HG02763 (cell line): ENCODE data around the gene XRCC1.
"Not testable (repeated sequence)": the region's sequence is repeated elsewhere in the genome, so short reads cannot be mapped to it uniquely, and the experiment has no call there.

Source experiments
- ATAC-seq: cut with Tn5 transposase; IDR thresholded peaks from one replicate; pipeline ENCODE4 v1.9.1; 2021; ENCODE audit warnings: mild to moderate bottlenecking, moderate library complexity; ENCODE audit not compliant: unreplicated experiment

XRCC1 gene

GRCh38 chr19:43524922-43525835 is 50.1 kb downstream of the XRCC1 start:
- no peak for ATAC-seq

DNA sequence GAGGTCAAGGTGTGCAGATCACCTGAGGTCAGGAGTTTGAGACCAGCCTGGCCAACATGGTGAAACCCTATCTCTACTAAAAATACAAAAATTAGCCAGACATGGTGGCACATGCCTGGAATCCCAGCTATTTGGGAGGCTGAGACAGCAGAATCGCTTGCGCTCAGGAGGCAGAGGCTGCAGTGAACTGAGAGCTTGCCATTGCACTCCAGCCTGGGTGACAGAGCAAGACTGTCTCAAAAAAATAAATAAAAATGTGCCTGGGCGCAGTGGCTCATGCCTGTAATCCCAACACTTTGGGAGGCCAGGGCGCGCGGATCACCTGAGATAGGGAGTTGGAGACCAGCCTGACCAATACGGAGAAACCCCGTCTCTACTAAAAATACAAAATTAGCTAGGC is 51.6 kb downstream of the XRCC1 start:
- ATAC-seq = not testable (repeated sequence)

DNA sequence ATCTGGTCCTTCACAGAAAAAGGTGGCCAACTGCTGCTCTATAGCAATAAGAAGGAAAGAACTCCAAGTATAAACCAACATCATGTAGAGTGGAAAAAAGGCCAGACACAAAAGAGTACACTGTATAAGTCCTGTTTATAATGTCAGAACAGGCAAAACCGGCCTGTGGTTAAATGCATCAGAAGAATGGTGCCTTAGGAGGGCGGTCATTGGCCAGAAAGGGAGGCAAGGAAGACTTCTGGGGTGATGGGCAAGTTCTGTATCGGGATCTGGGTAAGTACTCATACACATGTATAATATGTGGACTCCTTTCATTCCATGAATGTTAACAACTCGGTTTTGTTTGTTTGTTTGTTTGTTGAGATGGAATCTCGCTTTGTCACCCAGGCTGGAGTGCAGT is 52.4 kb downstream of the XRCC1 start:
- no peak for ATAC-seq

DNA sequence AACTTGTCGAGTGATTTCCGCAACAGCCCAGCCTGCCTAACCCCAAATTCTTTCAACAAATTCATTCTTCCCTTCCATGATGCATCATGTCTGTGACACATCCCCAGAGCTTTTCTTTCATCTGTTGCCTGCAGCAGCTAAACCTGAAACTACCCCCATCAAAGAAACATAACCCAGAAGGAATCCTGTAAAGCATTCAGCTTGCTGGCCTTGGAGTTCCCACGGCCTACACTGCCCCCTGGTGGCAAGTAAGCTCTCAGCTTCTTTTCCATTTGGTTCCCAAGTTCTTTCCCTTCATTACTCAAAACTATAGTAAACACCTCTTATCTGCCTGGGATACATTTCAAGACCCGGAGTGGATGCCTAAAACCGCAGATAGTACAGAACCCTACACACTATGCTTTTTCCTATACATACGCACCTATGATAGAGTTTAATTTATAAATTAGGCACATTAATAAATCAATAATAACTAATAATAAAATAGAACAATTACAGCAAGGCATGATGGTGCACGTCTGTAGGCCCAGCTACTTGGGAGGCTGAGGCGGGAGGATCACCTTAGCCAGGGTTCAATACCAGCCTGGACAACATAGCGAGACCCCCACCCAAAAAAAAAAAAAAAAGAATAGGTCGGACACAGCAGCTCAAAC is 55.8 kb downstream of the XRCC1 start:
- no peak for ATAC-seq

GRCh38 chr19:43518051-43518450 is 57.3 kb downstream of the XRCC1 start:
- no peak for ATAC-seq

DNA sequence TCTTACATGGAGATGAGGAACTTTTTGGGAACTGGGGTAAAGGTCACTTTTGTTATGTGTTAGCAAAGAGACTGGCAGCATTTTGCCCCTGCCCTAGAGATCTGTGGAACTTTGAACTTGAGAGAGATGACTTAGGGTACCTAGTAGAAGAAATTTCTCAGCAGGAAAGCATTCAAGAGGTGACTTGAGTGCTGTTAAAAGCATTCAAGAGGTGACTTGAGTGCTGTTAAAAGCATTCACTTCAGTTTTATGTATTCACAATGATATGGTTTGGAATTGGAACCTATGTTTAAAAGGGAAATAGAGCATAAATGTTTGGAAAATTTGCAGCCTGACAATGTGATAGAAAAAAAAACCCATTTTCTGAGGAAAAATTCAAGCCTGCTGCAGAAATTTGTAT is 62.9 kb downstream of the XRCC1 start:
- ATAC-seq = not testable (repeated sequence)

DNA sequence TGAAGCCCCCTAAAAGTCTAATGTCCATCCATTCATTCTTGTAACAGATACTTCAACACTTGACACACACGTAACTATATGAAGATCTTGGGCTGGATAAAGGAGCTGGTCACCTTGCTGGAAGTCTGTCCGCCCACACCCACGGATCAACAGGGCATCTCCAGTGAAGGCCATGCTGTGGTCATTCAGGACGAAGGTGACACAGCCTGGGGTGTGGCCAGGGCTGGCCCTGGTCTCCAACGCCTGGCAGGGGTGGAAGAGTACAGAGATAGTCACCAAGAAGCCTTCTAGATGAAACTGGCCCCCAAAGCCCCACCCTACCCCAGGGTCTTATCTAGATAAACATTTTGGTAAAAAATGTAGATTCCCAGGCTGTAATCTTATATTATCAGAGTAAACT is 64.0 kb downstream of the XRCC1 start:
- ATAC-seq = no peak

GRCh38 chr19:43510713-43511112 is 64.6 kb downstream of the XRCC1 start:
- no peak for ATAC-seq

DNA sequence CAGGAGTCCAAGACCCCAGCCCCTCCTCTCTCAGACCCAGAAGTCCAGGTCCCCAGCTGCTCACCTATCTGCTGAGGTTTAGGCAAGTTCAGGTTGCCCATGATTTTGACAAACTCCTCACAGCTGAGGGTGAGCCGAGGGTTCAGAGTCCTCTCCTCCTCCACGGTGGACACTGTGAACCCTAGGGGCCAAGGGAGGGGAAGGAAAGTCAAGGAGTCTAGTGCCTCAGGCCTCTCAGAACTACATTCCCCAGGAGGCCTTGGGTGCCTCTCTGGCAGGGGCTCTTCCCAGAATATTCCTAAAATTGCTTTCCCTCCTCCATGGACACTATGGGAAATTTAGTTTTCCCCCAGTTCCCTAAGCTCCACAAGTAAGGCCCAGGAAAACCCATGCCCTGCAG is 67.4 kb downstream of the XRCC1 start:
- ATAC-seq = no peak

DNA sequence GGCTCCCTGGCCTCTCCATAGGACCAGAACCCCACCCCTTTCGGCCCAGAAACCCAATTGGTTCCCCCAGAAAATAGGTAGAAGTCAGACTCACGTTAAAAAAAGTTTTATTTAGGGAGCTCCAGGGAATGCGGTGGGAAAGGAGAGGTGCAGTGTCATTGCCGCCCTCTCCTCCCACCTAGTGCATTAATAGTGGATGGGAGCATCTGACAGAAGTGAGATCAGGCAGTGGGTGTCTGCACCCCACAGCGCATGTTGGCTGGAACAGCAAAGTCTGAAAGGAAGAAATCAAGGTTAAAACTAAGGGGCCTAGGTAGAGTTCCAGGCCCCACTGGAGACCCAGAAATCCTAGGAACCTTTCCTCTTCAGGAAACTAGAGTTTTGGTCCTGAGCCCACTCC is 68.7 kb downstream of the XRCC1 start:
- ATAC-seq = no peak

DNA sequence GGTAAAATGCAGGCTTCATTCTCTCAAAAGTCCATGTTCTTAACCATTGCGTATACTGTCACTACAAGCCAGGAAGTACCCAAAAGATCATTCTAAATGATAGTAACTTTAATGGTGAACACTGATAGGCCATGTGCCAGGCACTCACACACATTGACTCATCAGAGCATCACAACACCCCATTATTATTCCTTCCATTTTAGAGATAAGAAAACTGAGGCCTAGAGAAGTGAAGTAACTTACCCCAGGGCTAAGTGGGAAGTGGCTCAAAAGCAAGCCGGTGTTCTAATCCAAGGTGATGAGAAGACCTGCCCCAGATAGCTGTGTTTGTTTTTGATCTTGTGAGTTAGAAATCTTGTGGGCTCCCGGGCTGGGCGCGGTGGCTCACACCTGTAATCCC is 69.4 kb downstream of the XRCC1 start:
- no peak for ATAC-seq

DNA sequence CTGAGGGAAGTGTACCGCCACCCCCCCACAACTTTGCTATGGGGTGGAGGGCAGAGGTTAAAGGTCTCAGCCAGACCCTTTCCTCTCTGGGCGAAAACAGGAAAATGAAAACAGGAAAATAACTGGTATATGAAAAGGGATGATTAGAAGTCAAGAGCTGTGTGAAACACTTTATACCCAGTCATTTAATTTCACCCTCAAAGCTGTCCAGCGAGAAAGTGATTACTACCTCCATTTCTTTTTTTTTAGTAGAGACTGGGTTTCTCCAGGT is 70.2 kb downstream of the XRCC1 start:
- ATAC-seq = no peak

DNA sequence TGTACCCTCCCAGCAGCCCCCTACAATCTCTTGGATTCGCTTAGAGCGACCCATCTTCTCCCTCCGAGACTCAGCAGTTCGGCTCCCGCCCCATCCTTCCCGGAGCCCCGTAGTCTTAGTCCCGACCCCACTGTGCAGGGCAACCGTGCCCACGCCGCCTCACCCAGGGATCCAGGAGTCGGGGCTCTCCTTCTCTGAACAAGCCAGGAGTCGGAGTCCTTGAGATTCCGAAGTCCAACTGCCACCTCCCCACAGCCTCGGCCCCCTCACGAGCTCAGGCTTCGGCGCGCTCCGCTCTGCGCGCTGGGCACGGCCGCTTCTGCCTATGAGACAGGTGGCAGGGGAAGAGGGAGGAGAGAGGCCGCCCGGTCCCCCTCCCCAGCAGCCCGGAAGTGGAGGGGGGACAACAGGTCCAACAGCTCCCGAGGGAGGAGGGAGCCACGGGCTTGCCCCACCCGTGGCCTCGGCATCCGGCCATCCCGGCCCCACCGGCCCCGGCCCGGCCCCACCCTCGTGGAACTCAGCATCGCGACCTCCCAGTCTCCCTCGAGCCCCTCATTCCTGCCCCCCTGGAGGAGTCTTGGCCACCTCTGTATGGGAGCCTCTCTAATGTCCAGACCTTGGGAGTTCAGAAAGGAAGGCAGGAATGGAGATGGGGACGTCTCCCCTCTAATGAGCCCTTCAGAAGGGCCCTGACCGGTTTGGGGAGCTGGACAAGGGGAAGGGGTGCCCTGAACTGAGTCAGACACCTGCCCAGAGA is 70.7 kb downstream of the XRCC1 start, which contains the start of gene PHLDB3:
Gene PHLDB3, minus strand, starts transcription at position 321 of the 760 bp plus-strand sequence. CDS start 628 bp downstream, outside the sequence.
- ATAC-seq = peak; percentile 17

GRCh38 chr19:43503501-43504425 is 71.6 kb downstream of the XRCC1 start:
- ATAC-seq = peak; percentile 84

GRCh38 chr19:43502419-43502976 is 72.8 kb downstream of the XRCC1 start:
- ATAC-seq = no peak

DNA sequence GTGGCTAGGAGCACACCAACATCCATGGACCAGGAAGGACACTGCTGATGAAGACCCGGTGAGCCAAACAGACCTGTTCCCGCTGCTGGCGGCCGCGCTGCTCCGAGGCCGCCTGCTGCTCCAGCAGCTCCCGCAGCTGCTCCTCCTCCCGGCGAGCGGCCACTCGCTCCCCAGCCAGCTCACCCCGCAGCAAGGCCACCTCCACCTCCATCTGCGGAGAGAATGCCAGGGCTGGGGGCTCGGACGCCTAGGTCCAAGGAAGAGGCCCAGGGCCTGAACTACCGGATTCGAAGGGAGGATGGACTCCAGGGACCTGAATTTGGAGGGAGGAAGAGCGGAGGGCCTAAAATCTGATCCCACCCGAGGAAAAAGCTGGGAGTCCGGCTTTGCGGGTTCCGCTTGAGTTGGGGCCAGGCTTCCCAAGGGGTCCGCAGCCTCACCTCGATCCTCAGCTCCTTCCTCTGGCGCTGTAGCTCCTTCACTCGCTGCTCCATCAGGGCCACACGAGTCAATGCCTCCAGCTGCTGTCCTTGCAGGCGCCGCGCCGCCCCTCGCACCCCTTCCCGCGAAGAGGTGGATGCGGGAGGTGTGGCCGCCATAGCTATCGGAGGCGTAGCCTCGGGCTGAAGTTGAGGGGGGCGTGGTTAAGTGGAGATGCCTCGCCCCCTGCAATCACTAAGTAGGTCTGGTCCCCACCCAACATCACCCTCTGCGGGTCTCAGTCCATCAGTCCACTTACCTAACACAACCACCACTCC is 73.5 kb downstream of the XRCC1 start:
- ATAC-seq = no peak

DNA sequence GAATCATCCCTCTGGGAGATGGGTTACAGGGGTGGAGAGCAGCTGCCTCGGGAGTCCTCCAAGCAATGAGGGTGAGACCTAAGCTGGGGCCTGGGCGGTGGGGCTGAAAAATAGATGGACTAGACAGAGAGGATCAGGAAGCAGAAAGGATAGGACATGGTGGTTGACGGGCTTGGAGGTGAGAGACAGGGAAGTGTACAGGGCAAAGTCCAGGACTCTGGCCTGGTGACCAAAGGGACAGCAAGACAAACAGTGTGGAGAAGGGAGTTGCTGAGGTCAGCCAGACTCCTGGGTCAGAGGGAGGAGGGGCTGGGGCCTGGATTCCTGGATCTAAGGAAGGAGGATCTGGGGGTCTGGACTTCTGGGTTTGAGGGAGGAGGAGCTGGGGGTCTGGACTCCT is 76.3 kb downstream of the XRCC1 start:
- ATAC-seq = no peak

GRCh38 chr19:43498233-43498842 is 77.0 kb downstream of the XRCC1 start:
- no peak for ATAC-seq

GRCh38 chr19:43496960-43497359 is 78.4 kb downstream of the XRCC1 start:
- no peak for ATAC-seq
